ENCODE data around the gene COLEC11. TPM values are rescaled to one million over a fixed set of nuclear protein-coding genes. Genes with fewer than 3 reads are reported as not detected.
A peak's percentile ranks its signal among the peaks of the same experiment; 100 is the strongest.

COLEC11 gene
- total and polyA plus RNA-seq, 2 experiments from 2014 or later: 4.7 to 5.1 TPM

- Histone ChIP-seq H3K27me3 (no peaks in the 10 kb centered on the region), H3K4me1 (ENCODE audit: low read depth) (no peaks in the 10 kb centered on the region), H3K9me3 (ENCODE audit: low read depth) (no peaks in the 10 kb centered on the region), H3K27ac (peak overlapping the region; percentile 39), H3K4me3 (no peak overlapping the region), H3K36me3 (peaks cover 13% of the 10 kb centered on the region)
- no peak for DNase-seq (ENCODE audit: low read depth in 1 of 2, low spot score in 1 of 2)
- TF ChIP-seq CTCF (IDR thresholded peaks at IDR 0.05; ENCODE audit: low read depth, low read length): no peak
Observed at GRCh38 chr2:3587021-3587420, 7.9 kb upstream of the COLEC11 start.

- TF ChIP-seq CTCF (IDR thresholded peaks at IDR 0.05; ENCODE audit: low read depth, low read length): no peak
- H3K4me3 ChIP-seq: no peak overlapping the region
Observed at GRCh38 chr2:3587432-3587831, 7.5 kb upstream of the COLEC11 start.

GRCh38 chr2:3588084-3588483 is 6.8 kb upstream of the COLEC11 start:
- no peak for DNase-seq (ENCODE audit: low read depth in 1 of 2, low spot score in 1 of 2)
- Histone ChIP-seq H3K4me3 (no peak overlapping the region), H3K36me3 (peaks cover 13% of the 10 kb centered on the region), H3K27me3 (no peaks in the 10 kb centered on the region), H3K4me1 (ENCODE audit: low read depth) (no peaks in the 10 kb centered on the region), H3K9me3 (ENCODE audit: low read depth) (no peaks in the 10 kb centered on the region), H3K27ac (no peak overlapping the region)
- no peak for TF ChIP-seq CTCF (IDR thresholded peaks at IDR 0.05; ENCODE audit: low read depth, low read length)

More at GRCh38 chr2:3587432-3587831, 7.5 kb upstream of the COLEC11 start:
- Histone ChIP-seq H3K27me3 (no peaks in the 10 kb centered on the region), H3K4me1 (ENCODE audit: low read depth) (no peaks in the 10 kb centered on the region), H3K36me3 (peaks cover 13% of the 10 kb centered on the region), H3K27ac (peak overlapping the region; percentile 39), H3K9me3 (ENCODE audit: low read depth) (no peaks in the 10 kb centered on the region)
- peak in 1 of 2 donors; percentile 67 for DNase-seq (ENCODE audit: low read depth in 1 of 2, low spot score in 1 of 2)

GRCh38 chr2:3589086-3589485 is 5.8 kb upstream of the COLEC11 start:
- peaks cover 3% of the 10 kb centered on the region for H3K36me3 ChIP-seq
- H3K4me1 ChIP-seq (ENCODE audit: low read depth): no peaks in the 10 kb centered on the region
- no peak for TF ChIP-seq CTCF (IDR thresholded peaks at IDR 0.05; ENCODE audit: low read depth, low read length)

GRCh38 chr2:3595404-3595803 is 492 bp downstream of the COLEC11 start:
- H3K27ac ChIP-seq: no peak overlapping the region
- H3K9me3 ChIP-seq (ENCODE audit: low read depth): no peaks in the 10 kb centered on the region
- TF ChIP-seq CTCF (IDR thresholded peaks at IDR 0.05; ENCODE audit: low read depth, low read length): no peak
- H3K27me3 ChIP-seq: no peaks in the 10 kb centered on the region
- no peak for DNase-seq (ENCODE audit: low read depth in 1 of 2, low spot score in 1 of 2)
- H3K4me1 ChIP-seq (ENCODE audit: low read depth): peaks cover 14% of the 10 kb centered on the region
- H3K4me3 ChIP-seq: no peak overlapping the region
- H3K36me3 ChIP-seq: no peaks in the 10 kb centered on the region

More at GRCh38 chr2:3589086-3589485, 5.8 kb upstream of the COLEC11 start:
- Histone ChIP-seq H3K27me3 (no peaks in the 10 kb centered on the region), H3K27ac (no peak overlapping the region), H3K9me3 (ENCODE audit: low read depth) (no peaks in the 10 kb centered on the region), H3K4me3 (no peak overlapping the region)
- no peak for DNase-seq (ENCODE audit: low read depth in 1 of 2, low spot score in 1 of 2)

GRCh38 chr2:3595985-3596384 is 1.1 kb downstream of the COLEC11 start:
- DNase-seq (ENCODE audit: low read depth in 1 of 2, low spot score in 1 of 2): no peak
- H3K4me1 ChIP-seq (ENCODE audit: low read depth): peaks cover 14% of the 10 kb centered on the region
- H3K9me3 ChIP-seq (ENCODE audit: low read depth): no peaks in the 10 kb centered on the region
- H3K27ac ChIP-seq: peak overlapping the region; percentile 19
- H3K4me3 ChIP-seq: no peak overlapping the region
- no peaks in the 10 kb centered on the region for H3K36me3 ChIP-seq
- TF ChIP-seq CTCF (IDR thresholded peaks at IDR 0.05; ENCODE audit: low read depth, low read length): no peak
- H3K27me3 ChIP-seq: no peaks in the 10 kb centered on the region

Measured in cardiac muscle cell (in vitro differentiated cells and primary cell).